GM08714 (cell line): ENCODE measurements around the gene PPP1R3C.

ENCODE experiments used
- H3K4me3 ChIP-seq: fragments of 200-500 bp; sonication (Bioruptor generic); 2 replicates; pipeline ENCODE4 v1.5.1; 2014; ENCODE audit warnings: mild to moderate bottlenecking, low read length, inconsistent platforms
- ZNF274 ChIP-seq: IDR thresholded peaks from 2 replicates; pipeline ENCODE4 v1.6.1; 2012; ENCODE audit warnings: mild to moderate bottlenecking, low read depth, low read length

Gene PPP1R3C

DNA sequence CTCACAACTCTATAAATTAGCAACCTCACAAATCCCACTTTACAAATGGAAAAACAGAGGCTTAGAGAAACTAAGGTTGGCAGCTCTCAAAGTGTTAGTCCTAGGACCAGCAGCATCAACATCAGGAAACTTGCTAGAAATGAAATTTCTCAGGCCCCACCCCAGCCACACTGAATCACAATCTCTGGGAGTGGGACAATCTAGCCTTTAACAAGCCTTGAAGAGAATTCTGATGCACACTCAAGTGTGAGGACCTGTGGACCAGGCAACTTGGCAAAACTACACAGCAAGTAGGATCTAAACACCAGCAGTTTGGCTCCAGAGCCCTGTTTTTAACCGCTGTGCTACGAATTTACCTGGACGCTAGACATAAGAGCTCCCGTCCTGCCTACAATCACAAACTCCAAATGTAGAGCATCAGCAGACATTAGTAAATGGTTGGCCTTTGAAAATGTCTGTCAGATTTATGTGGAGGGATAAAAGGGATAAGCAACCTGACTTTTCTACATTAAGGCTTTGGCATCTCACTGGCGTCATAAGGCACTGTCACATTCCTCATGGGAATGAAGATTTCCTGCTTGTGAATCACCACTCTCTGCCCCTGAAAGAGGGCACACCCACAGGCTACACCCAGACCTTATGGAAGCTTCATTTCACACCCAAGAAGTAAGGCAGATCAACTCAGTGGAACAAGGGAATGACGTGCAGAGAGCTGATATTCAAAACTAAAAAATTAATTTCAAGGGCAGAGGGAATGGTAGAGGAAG is 34.5 kb downstream of the PPP1R3C start:
- no peak for TF ChIP-seq ZNF274
- no peak overlapping the region for H3K4me3 ChIP-seq

GRCh38 chr10:91597197-91597881 is 35.5 kb downstream of the PPP1R3C start:
- no peak for TF ChIP-seq ZNF274

GRCh38 chr10:91596825-91597196 is 36.1 kb downstream of the PPP1R3C start:
- no peak for TF ChIP-seq ZNF274
- no peak overlapping the region for H3K4me3 ChIP-seq

More at GRCh38 chr10:91597197-91597881, 35.5 kb downstream of the PPP1R3C start:
- H3K4me3 ChIP-seq = no peak overlapping the region

GRCh38 chr10:91593834-91594233 is 39.0 kb downstream of the PPP1R3C start:
- no peak for TF ChIP-seq ZNF274
- no peak overlapping the region for H3K4me3 ChIP-seq

- TF ChIP-seq ZNF274 = no peak
- no peak overlapping the region for H3K4me3 ChIP-seq
Observed at GRCh38 chr10:91593366-91593765, 39.5 kb downstream of the PPP1R3C start.

GRCh38 chr10:91592266-91592975 is 40.5 kb downstream of the PPP1R3C start:
- no peak overlapping the region for H3K4me3 ChIP-seq
- no peak for TF ChIP-seq ZNF274

DNA sequence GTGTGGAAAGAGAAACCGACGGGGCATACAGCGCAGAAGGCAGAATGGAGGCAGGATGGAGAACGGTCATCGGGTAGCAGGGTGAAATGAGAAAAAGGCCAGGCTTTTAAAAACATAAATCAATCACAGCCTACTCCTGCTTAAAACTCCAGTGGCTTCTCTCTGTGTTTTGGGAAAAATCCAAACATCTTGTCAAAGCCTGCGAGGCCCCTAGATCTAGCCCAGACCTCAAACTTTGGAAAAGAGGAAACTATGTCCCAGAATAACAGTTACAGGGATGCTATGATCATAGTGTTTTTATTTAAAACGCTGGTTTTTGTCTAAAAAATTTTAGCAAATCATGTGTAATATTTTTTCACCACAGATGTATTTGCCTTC is 41.1 kb downstream of the PPP1R3C start:
- no peak overlapping the region for H3K4me3 ChIP-seq
- no peak for TF ChIP-seq ZNF274

DNA sequence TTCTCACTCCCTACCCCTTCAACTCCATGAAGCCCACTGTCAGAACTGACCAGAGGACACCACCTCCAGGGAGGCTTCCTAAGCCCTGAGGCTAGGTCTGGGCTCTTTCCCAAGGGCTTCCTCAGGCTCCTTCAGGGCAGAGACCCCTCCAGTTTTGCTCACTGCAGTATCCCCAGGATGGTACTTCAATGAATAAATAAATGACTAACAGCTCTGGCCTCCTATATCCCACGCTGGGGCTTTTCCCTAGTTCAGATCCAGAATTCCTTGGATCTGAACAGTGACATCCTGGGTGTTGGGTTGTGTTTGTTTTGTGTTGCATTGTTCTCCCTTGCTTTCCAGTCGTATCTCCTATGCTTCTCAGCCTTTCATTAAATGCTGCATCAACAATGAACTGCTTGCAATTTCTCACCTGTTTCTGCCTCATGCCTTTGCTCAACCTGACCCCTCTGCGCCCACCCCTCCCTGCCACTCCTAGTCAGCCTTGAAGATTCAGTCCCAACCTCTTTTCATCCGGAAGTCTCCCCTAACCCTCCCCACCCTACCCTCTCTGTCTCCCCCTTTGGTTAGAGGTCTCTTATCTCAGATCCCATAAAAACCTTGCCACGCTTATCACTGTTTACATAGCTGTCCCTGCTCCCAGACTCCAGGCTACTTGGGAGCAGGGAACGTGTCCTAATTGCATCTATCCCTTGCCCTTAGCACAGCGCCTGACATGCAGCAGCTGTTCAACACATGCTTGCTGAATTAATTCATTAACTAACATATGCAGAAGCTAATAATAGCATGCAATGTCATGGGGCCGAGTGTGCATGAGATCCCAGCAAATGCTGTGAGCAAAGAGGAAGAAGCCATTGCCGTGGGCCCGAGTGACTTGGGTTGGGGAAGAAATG is 41.7 kb downstream of the PPP1R3C start:
- no peak for TF ChIP-seq ZNF274
- H3K4me3 ChIP-seq = no peak overlapping the region

DNA sequence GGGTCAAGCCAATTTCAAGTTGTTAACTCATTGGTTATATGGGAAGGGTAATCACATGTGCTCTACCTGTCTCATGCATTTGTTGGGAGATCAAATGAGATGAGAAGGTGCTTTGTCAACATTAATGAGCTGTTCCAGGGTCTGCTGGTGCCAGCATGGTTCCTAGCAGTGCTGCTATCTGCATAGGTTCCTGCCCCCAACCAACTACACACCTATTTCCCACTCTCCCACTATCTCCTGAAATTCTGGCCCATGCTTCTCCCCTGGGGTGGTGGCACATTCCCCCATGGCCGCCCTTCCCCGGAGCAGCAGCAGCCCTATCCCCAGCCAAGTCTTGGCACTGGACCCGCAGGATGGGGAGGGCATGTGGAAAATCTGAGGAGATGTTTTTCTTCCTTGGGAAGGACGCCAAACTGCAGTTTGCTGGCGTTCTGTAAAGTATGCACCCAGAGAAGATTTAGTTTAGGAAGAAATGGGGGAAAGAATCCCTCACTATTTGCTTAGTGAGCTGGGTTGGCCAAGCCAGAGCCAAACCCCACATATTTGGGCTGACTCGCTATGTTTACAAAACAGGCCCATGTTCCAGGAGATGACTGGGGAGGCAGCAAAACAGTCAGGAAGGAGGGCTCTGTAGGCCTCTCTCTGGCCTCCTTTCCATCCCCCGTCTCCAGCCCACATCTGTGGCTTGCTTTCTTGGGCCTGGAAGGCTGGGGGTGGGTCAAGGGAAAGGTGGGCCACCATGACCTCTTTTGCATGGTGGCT is 42.5 kb downstream of the PPP1R3C start:
- H3K4me3 ChIP-seq = no peak overlapping the region
- TF ChIP-seq ZNF274 = no peak

- H3K4me3 ChIP-seq = no peak overlapping the region
- no peak for TF ChIP-seq ZNF274
Observed at GRCh38 chr10:91589658-91590035, 43.2 kb downstream of the PPP1R3C start.

- no peak overlapping the region for H3K4me3 ChIP-seq
- no peak for TF ChIP-seq ZNF274
Observed at GRCh38 chr10:91589015-91589657, 43.7 kb downstream of the PPP1R3C start.

- no peak for TF ChIP-seq ZNF274
- H3K4me3 ChIP-seq = no peak overlapping the region
Observed at GRCh38 chr10:91587710-91588638, 44.9 kb downstream of the PPP1R3C start.
